Measurements from ENCODE around the gene ZNF618. TPM values are rescaled to one million over a fixed set of nuclear protein-coding genes. Genes with fewer than 3 reads are reported as not detected.

Gene ZNF618
- total and polyA plus RNA-seq, 2 experiments from 2014 or later: 12.1 to 22.1 TPM

GRCh38 chr9:113955076-113955752 lies 79.1 kb downstream of the ZNF618 start:
- H3K27ac Mint-ChIP-seq: no peak overlapping the region
- ATAC-seq: no peak
- no peaks in the 10 kb centered on the region for H3K36me3 Mint-ChIP-seq (ENCODE audit: low read depth)
- H3K27ac ChIP-seq (ENCODE audit: low read depth): no peak overlapping the region
- H3K79me2 ChIP-seq (replicated peaks; ENCODE audit: insufficient read depth): peaks cover 25% of the 10 kb centered on the region
- H3K4me3 Mint-ChIP-seq: no peak overlapping the region
- no peak for DNase-seq (ENCODE audit: low spot score)
- TF ChIP-seq REST (IDR thresholded peaks at IDR 0.05; ENCODE audit: unreplicated experiment): no peak
- no peak for TF ChIP-seq CTCF (conservative IDR thresholded peaks at IDR 0.05; ENCODE audit: low read depth in 2 of 2)
- TF ChIP-seq JUNB (IDR thresholded peaks at IDR 0.05; ENCODE audit: unreplicated experiment): no peak
- no peak for TF ChIP-seq ZNF462 (CRISPR knock-in tag; IDR thresholded peaks at IDR 0.05)
- TF ChIP-seq ZNF114 (CRISPR knock-in tag; IDR thresholded peaks at IDR 0.05): no peak
- TF ChIP-seq STAT1 (IDR thresholded peaks at IDR 0.05; ENCODE audit: unreplicated experiment): no peak
- no peak for TF ChIP-seq EZH2 (IDR thresholded peaks at IDR 0.05; ENCODE audit: low read depth, unreplicated experiment)
- TF ChIP-seq POLR2AphosphoS5 (IDR thresholded peaks at IDR 0.05; ENCODE audit: low read depth): no peak
- no peak for TF ChIP-seq EZH2phosphoT487 (IDR thresholded peaks at IDR 0.05; ENCODE audit: unreplicated experiment)
- no peak for TF ChIP-seq ETS1 (IDR thresholded peaks at IDR 0.05)
- no peak for TF ChIP-seq NANOG (IDR thresholded peaks at IDR 0.05; ENCODE audit: borderline replicate concordance)
- no peak for TF ChIP-seq ZNF331 (CRISPR knock-in tag; IDR thresholded peaks at IDR 0.05; ENCODE audit: low read depth)
- TF ChIP-seq CREB1 (CRISPR knock-in tag; IDR thresholded peaks at IDR 0.05; ENCODE audit: low read depth): no peak
- peaks cover 3% of the 10 kb centered on the region for H3K27me3 Mint-ChIP-seq (ENCODE audit: insufficient read depth, low read depth, poor library complexity)
- no peaks in the 10 kb centered on the region for H3K27me3 ChIP-seq (ENCODE audit: insufficient read depth)
- H3K36me3 ChIP-seq (ENCODE audit: insufficient read depth): no peaks in the 10 kb centered on the region
- no peak overlapping the region for H3K4me3 ChIP-seq
- peaks cover 8% of the 10 kb centered on the region; the same call in 1 of the 2 replicates for H3K4me1 ChIP-seq (ENCODE audit: insufficient read depth)
- no peaks in the 10 kb centered on the region for H3F3A ChIP-seq (replicated peaks; ENCODE audit: low read depth)
- peaks cover 17% of the 10 kb centered on the region; the same call in 2 of the 3 replicates for H3K4me1 Mint-ChIP-seq
- H3K4me2 ChIP-seq: no peak overlapping the region
- H2AFZ ChIP-seq: no peak overlapping the region
- peaks cover 11% of the 10 kb centered on the region for H4K20me1 ChIP-seq (replicated peaks; ENCODE audit: insufficient read depth)
- no peaks in the 10 kb centered on the region for H3K9me3 Mint-ChIP-seq
- no peaks in the 10 kb centered on the region for H3K9me2 ChIP-seq (ENCODE audit: insufficient read depth)
